ENCODE measurements around the gene ALOX15. TPM values are rescaled to one million over a fixed set of nuclear protein-coding genes. Genes with fewer than 3 reads are reported as not detected.

ALOX15 gene
- total RNA-seq, 1 donor from 2014 or later: 4.9 TPM

- Mint-ChIP-seq H3K36me3 (no peaks in the 10 kb centered on the region), H3K27ac (peak overlapping the region; percentile 55), H3K9me3 (no peaks in the 10 kb centered on the region), H3K4me3 (peak overlapping the region; percentile 54), H3K27me3 (peaks cover 23% of the 10 kb centered on the region), H3K4me1 (ENCODE audit: unreplicated experiment) (peaks cover 38% of the 10 kb centered on the region)
- no peak for DNase-seq (ENCODE audit: extremely low spot score, unreplicated experiment)
- no peak for TF ChIP-seq CTCF (conservative IDR thresholded peaks at IDR 0.05)
These were observed 53.7 kb downstream of the ALOX15 start for GRCh38 chr17:4587803-4588202.

- TF ChIP-seq CTCF (conservative IDR thresholded peaks at IDR 0.05): no peak
- H3K36me3 Mint-ChIP-seq: no peaks in the 10 kb centered on the region
- peaks cover 34% of the 10 kb centered on the region for H3K4me1 Mint-ChIP-seq (ENCODE audit: unreplicated experiment)
- peak overlapping the region; percentile 55 for H3K27ac Mint-ChIP-seq
- peak overlapping the region; percentile 20 for H3K4me3 Mint-ChIP-seq
- H3K27me3 Mint-ChIP-seq: peaks cover 23% of the 10 kb centered on the region
- H3K9me3 Mint-ChIP-seq: no peaks in the 10 kb centered on the region
- no peak for DNase-seq (ENCODE audit: extremely low spot score, unreplicated experiment)
These were observed 54.3 kb downstream of the ALOX15 start for GRCh38 chr17:4587195-4587594.

- Mint-ChIP-seq H3K36me3 (no peaks in the 10 kb centered on the region), H3K4me1 (ENCODE audit: unreplicated experiment) (peaks cover 39% of the 10 kb centered on the region), H3K27ac (peak overlapping the region; percentile 15), H3K27me3 (peaks cover 23% of the 10 kb centered on the region), H3K4me3 (peak overlapping the region; percentile 90), H3K9me3 (no peaks in the 10 kb centered on the region)
- TF ChIP-seq CTCF (conservative IDR thresholded peaks at IDR 0.05): no peak
- no peak for DNase-seq (ENCODE audit: extremely low spot score, unreplicated experiment)
These were observed 55.4 kb downstream of the ALOX15 start for GRCh38 chr17:4586043-4586442.

GRCh38 chr17:4585638-4585994 is 55.9 kb downstream of the ALOX15 start:
- H3K36me3 Mint-ChIP-seq: no peaks in the 10 kb centered on the region
- H3K27ac Mint-ChIP-seq: peak overlapping the region; percentile 51
- DNase-seq (ENCODE audit: extremely low spot score, unreplicated experiment): no peak
- peaks cover 41% of the 10 kb centered on the region for H3K4me1 Mint-ChIP-seq (ENCODE audit: unreplicated experiment)
- peak overlapping the region; percentile 90 for H3K4me3 Mint-ChIP-seq
- no peaks in the 10 kb centered on the region for H3K9me3 Mint-ChIP-seq
- H3K27me3 Mint-ChIP-seq: peaks cover 23% of the 10 kb centered on the region
- TF ChIP-seq CTCF (conservative IDR thresholded peaks at IDR 0.05): no peak

- Mint-ChIP-seq H3K36me3 (no peaks in the 10 kb centered on the region), H3K27me3 (peaks cover 23% of the 10 kb centered on the region), H3K27ac (peak overlapping the region; percentile 51), H3K9me3 (no peaks in the 10 kb centered on the region), H3K4me3 (peak overlapping the region; percentile 90), H3K4me1 (ENCODE audit: unreplicated experiment) (peaks cover 35% of the 10 kb centered on the region)
- DNase-seq (ENCODE audit: extremely low spot score, unreplicated experiment): no peak
- TF ChIP-seq CTCF (conservative IDR thresholded peaks at IDR 0.05): no peak
These were observed 56.4 kb downstream of the ALOX15 start for GRCh38 chr17:4584917-4585637.

Measured in type B pancreatic cell (in vitro differentiated cells).